BLaER1 treated with 17β-estradiol and CSF1 and Interleukin-3, amounts not matched to agents 10 nM and 100 nM (cell line): ENCODE measurements around the gene PHACTR3.
"Not testable (repeated sequence)": the region's sequence is repeated elsewhere in the genome, so short reads cannot be mapped to it uniquely, and the experiment has no call there.

ENCODE experiments used
- H3K27ac ChIP-seq, 11 experiments: shearing (Covaris generic); formaldehyde crosslinking; 2 replicates each; pipeline ENCODE4 v1.8.1; 2022
- H3K27me3 ChIP-seq, 11 experiments: shearing (Covaris generic); formaldehyde crosslinking; 2 replicates each; pipeline ENCODE4 v1.8.1; 2022
- H3K36me3 ChIP-seq, 11 experiments: shearing (Covaris generic); formaldehyde crosslinking; 2 replicates each; pipeline ENCODE4 v1.8.1; 2022
- H3K4me1 ChIP-seq, 10 experiments: shearing (Covaris generic); formaldehyde crosslinking; 2 replicates each; pipeline ENCODE4 v1.8.1; 2022
- H3K4me2 ChIP-seq, 11 experiments: shearing (Covaris generic); formaldehyde crosslinking; 2 replicates each; pipeline ENCODE4 v1.8.1; 2022
- H3K4me3 ChIP-seq, 10 experiments: shearing (Covaris generic); formaldehyde crosslinking; 2 replicates each; pipeline ENCODE4 v1.8.1; 2022
- H3K9ac ChIP-seq, 11 experiments: shearing (Covaris generic); formaldehyde crosslinking; 2 replicates each; pipeline ENCODE4 v1.8.1; 2022
- H3K9me3 ChIP-seq, 11 experiments: shearing (Covaris generic); formaldehyde crosslinking; replicated peaks in 1 of 11; 2 replicates each; pipeline ENCODE4 v1.8.1; 2022
- H4K20me1 ChIP-seq, 11 experiments: shearing (Covaris generic); formaldehyde crosslinking; 2 replicates each; pipeline ENCODE4 v1.8.1; 2022
- Cebpa-rat ChIP-seq, 11 experiments: shearing (Covaris generic); IDR thresholded peaks; 2 replicates each; pipeline ENCODE4 v1.8.1; 2022

PHACTR3 gene

GRCh38 chr20:59848182-59848581 is 243.8 kb downstream of the PHACTR3 start:
- H4K20me1 ChIP-seq: peaks cover 0 to 13% (median 0%) of the 10 kb centered on the region in 11 experiments; a peak in 1 of 22 replicates
- peaks cover 0 to 2% (median 0%) of the 10 kb centered on the region in 11 experiments; a peak in 5 of 22 replicates for H3K9me3 ChIP-seq
- no peak overlapping the region for H3K27ac ChIP-seq
- H3K4me3 ChIP-seq: no peak overlapping the region
- no peak overlapping the region for H3K9ac ChIP-seq
- H3K4me1 ChIP-seq: no peaks in the 10 kb centered on the region
- no peaks in the 10 kb centered on the region for H3K27me3 ChIP-seq
- peaks cover 0 to 96% (median 84%) of the 10 kb centered on the region in 11 experiments; a peak in 16 of 22 replicates for H3K36me3 ChIP-seq
- TF ChIP-seq Cebpa-rat (IDR thresholded peaks at IDR 0.05): no peak
- H3K4me2 ChIP-seq: no peak overlapping the region

GRCh38 chr20:59850018-59850641 is 245.8 kb downstream of the PHACTR3 start:
- peaks cover 0 to 13% (median 0%) of the 10 kb centered on the region in 11 experiments; a peak in 1 of 22 replicates for H4K20me1 ChIP-seq
- TF ChIP-seq Cebpa-rat (IDR thresholded peaks at IDR 0.05): no peak
- no peaks in the 10 kb centered on the region for H3K4me1 ChIP-seq
- H3K9me3 ChIP-seq: peaks cover 0 to 15% (median 10%) of the 10 kb centered on the region in 11 experiments; a peak in 11 of 22 replicates
- H3K4me2 ChIP-seq: no peak overlapping the region
- no peaks in the 10 kb centered on the region for H3K27me3 ChIP-seq
- peaks cover 0 to 94% (median 80%) of the 10 kb centered on the region in 11 experiments; a peak in 18 of 22 replicates for H3K36me3 ChIP-seq
- no peak overlapping the region for H3K9ac ChIP-seq
- H3K27ac ChIP-seq: no peak overlapping the region
- no peak overlapping the region for H3K4me3 ChIP-seq

- Histone ChIP-seq H3K9me3 (peaks cover 0 to 19% (median 13%) of the 10 kb centered on the region in 11 experiments; a peak in 16 of 22 replicates), H4K20me1 (peaks cover 0 to 25% (median 0%) of the 10 kb centered on the region in 11 experiments; a peak in 3 of 22 replicates), H3K36me3 (peaks cover 0 to 86% (median 79%) of the 10 kb centered on the region in 11 experiments; a peak in 20 of 22 replicates)
- H3K4me2 ChIP-seq, H3K27ac ChIP-seq, H3K9ac ChIP-seq, H3K4me3 ChIP-seq, H3K4me1 ChIP-seq, H3K27me3 ChIP-seq: not testable (repeated sequence)
Measured at GRCh38 chr20:59856526-59856925, 252.2 kb downstream of the PHACTR3 start.

GRCh38 chr20:59856941-59857340 is 252.6 kb downstream of the PHACTR3 start:
- Histone ChIP-seq H4K20me1 (peaks cover 0 to 25% (median 0%) of the 10 kb centered on the region in 11 experiments; a peak in 3 of 22 replicates), H3K9me3 (peaks cover 0 to 19% (median 13%) of the 10 kb centered on the region in 11 experiments; a peak in 16 of 22 replicates), H3K36me3 (peaks cover 0 to 86% (median 79%) of the 10 kb centered on the region in 11 experiments; a peak in 20 of 22 replicates)
- not testable (repeated sequence) for H3K27me3 ChIP-seq, H3K4me3 ChIP-seq, H3K9ac ChIP-seq, H3K4me2 ChIP-seq, H3K4me1 ChIP-seq, H3K27ac ChIP-seq

- Histone ChIP-seq H3K27me3 (no peaks in the 10 kb centered on the region), H3K27ac (no peak overlapping the region), H3K4me2 (no peak overlapping the region), H3K36me3 (peaks cover 0 to 86% (median 79%) of the 10 kb centered on the region in 11 experiments; a peak in 20 of 22 replicates), H3K4me1 (no peaks in the 10 kb centered on the region), H4K20me1 (peaks cover 0 to 29% (median 0%) of the 10 kb centered on the region in 11 experiments; a peak in 3 of 22 replicates), H3K9ac (no peak overlapping the region), H3K9me3 (peaks cover 0 to 19% (median 13%) of the 10 kb centered on the region in 11 experiments; a peak in 16 of 22 replicates), H3K4me3 (no peak overlapping the region)
- no peak for TF ChIP-seq Cebpa-rat (IDR thresholded peaks at IDR 0.05)
Measured at GRCh38 chr20:59857966-59858365, 253.6 kb downstream of the PHACTR3 start.

GRCh38 chr20:59858425-59858824 is 254.1 kb downstream of the PHACTR3 start:
- no peak overlapping the region for H3K9ac ChIP-seq
- no peak for TF ChIP-seq Cebpa-rat (IDR thresholded peaks at IDR 0.05)
- no peaks in the 10 kb centered on the region for H3K4me1 ChIP-seq
- H3K9me3 ChIP-seq: peaks cover 0 to 15% (median 12%) of the 10 kb centered on the region in 11 experiments; a peak in 16 of 22 replicates
- no peak overlapping the region for H3K4me3 ChIP-seq
- H4K20me1 ChIP-seq: peaks cover 0 to 29% (median 0%) of the 10 kb centered on the region in 11 experiments; a peak in 3 of 22 replicates
- H3K4me2 ChIP-seq: no peak overlapping the region
- no peak overlapping the region for H3K27ac ChIP-seq
- peaks cover 0 to 86% (median 79%) of the 10 kb centered on the region in 11 experiments; a peak in 20 of 22 replicates for H3K36me3 ChIP-seq
- no peaks in the 10 kb centered on the region for H3K27me3 ChIP-seq

GRCh38 chr20:59861401-59861800 is 257.1 kb downstream of the PHACTR3 start:
- H3K4me2 ChIP-seq: no peak overlapping the region
- H3K4me1 ChIP-seq: no peaks in the 10 kb centered on the region
- H3K9me3 ChIP-seq: peaks cover 0 to 15% (median 0%) of the 10 kb centered on the region in 11 experiments; a peak in 4 of 22 replicates
- no peak overlapping the region for H3K4me3 ChIP-seq
- no peak overlapping the region for H3K27ac ChIP-seq
- peaks cover 0 to 29% (median 0%) of the 10 kb centered on the region in 11 experiments; a peak in 3 of 22 replicates for H4K20me1 ChIP-seq
- no peak for TF ChIP-seq Cebpa-rat (IDR thresholded peaks at IDR 0.05)
- H3K27me3 ChIP-seq: no peaks in the 10 kb centered on the region
- H3K9ac ChIP-seq: no peak overlapping the region
- H3K36me3 ChIP-seq: peaks cover 0 to 88% (median 81%) of the 10 kb centered on the region in 11 experiments; a peak in 19 of 22 replicates

GRCh38 chr20:59863058-59863457 is 258.7 kb downstream of the PHACTR3 start:
- Histone ChIP-seq H4K20me1 (peaks cover 0 to 22% (median 0%) of the 10 kb centered on the region in 11 experiments; a peak in 3 of 22 replicates), H3K4me1 (no peaks in the 10 kb centered on the region), H3K4me3 (no peak overlapping the region), H3K27me3 (no peaks in the 10 kb centered on the region), H3K9ac (no peak overlapping the region), H3K36me3 (peaks cover 0 to 82% (median 79%) of the 10 kb centered on the region in 11 experiments; a peak in 19 of 22 replicates), H3K27ac (no peak overlapping the region), H3K9me3 (peaks cover 0 to 15% (median 0%) of the 10 kb centered on the region in 11 experiments; a peak in 4 of 22 replicates), H3K4me2 (no peak overlapping the region)
- TF ChIP-seq Cebpa-rat (IDR thresholded peaks at IDR 0.05): no peak

GRCh38 chr20:59864726-59865125 is 260.4 kb downstream of the PHACTR3 start:
- H3K9me3 ChIP-seq: peaks cover 0 to 4% (median 0%) of the 10 kb centered on the region in 11 experiments; a peak in 2 of 22 replicates
- H3K36me3 ChIP-seq: peaks cover 0 to 82% (median 76%) of the 10 kb centered on the region in 11 experiments; a peak in 17 of 22 replicates
- no peak overlapping the region for H3K9ac ChIP-seq
- no peaks in the 10 kb centered on the region for H3K27me3 ChIP-seq
- no peak for TF ChIP-seq Cebpa-rat (IDR thresholded peaks at IDR 0.05)
- no peak overlapping the region for H3K4me3 ChIP-seq
- peaks cover 0 to 13% (median 0%) of the 10 kb centered on the region in 11 experiments; a peak in 2 of 22 replicates for H4K20me1 ChIP-seq
- H3K4me2 ChIP-seq: no peak overlapping the region
- H3K27ac ChIP-seq: no peak overlapping the region
- H3K4me1 ChIP-seq: no peaks in the 10 kb centered on the region
